Upper lobe of left lung (tissue), 6 donors: ENCODE results near the gene MAP3K12. TPM values are rescaled to one million over a fixed set of nuclear protein-coding genes. Genes with fewer than 3 reads are reported as not detected.

Experiments used
- ATAC-seq, 2 donors: fragments of 200-7000 bp; cut with Tn5 transposase; one replicate each; pipeline ENCODE4 v1.9.1; 2022; ENCODE audit warnings: mild to moderate bottlenecking in 2 of 2, moderate library complexity in 2 of 2; ENCODE audit not compliant: low FRiP score in 2 of 2
- DNase-seq, 2 donors: peaks; one replicate each; pipeline ENCODE4 v3.0.0-alpha.2; 2019 to 2020
- H3K27ac ChIP-seq, 4 donors: fragments of 200-600 bp; sonication (generic); one replicate each; pipeline ENCODE4 v1.5.1; 2016 to 2019
- H3K27me3 ChIP-seq, 4 donors: fragments of 200-600 bp; sonication (generic); one replicate each; pipeline ENCODE4 v1.5.1; 2017 to 2019
- H3K36me3 ChIP-seq, 4 donors: fragments of 200-600 bp; sonication (generic); one replicate each; pipeline ENCODE4 v1.5.1; 2016 to 2019
- H3K4me1 ChIP-seq, 4 donors: fragments of 200-600 bp; sonication (generic); one replicate each; pipeline ENCODE4 v1.5.1; 2018 to 2019
- H3K4me3 ChIP-seq, 4 donors: fragments of 200-600 bp; sonication (generic); one replicate each; pipeline ENCODE4 v1.5.1; 2017 to 2019; ENCODE audit warnings: mild to moderate bottlenecking in 2 of 4, moderate library complexity in 1 of 4
- H3K9me3 ChIP-seq, 4 donors: fragments of 200-600 bp; sonication (generic); one replicate each; pipeline ENCODE4 v1.5.1; 2018 to 2019
- CTCF ChIP-seq, 6 experiments: fragments of 450-650 bp in 4 of 6; fragments of 200-600 bp in 2 of 6; sonication (generic) in 2 of 6; IDR thresholded peaks; one replicate each; pipeline ENCODE4 v1.5.1; 2016 to 2019; ENCODE audit warnings: antibody characterized with exemption in 6 of 6
- EP300 ChIP-seq, 4 donors: sonication (generic); formaldehyde crosslinking; IDR thresholded peaks; one replicate each; pipeline ENCODE4 v1.5.1; 2017; ENCODE audit warnings: antibody characterized with exemption in 4 of 4, control low read depth in 2 of 4
- POLR2A ChIP-seq, 4 donors: fragments of 450-650 bp; IDR thresholded peaks; one replicate each; pipeline ENCODE4 v1.5.1; 2016 to 2017; ENCODE audit warnings: antibody characterized with exemption in 4 of 4, mild to moderate bottlenecking in 2 of 4
- POLR2AphosphoS5 ChIP-seq, 2 donors: sonication (generic); formaldehyde crosslinking; IDR thresholded peaks; one replicate each; pipeline ENCODE4 v1.5.1; 2017; ENCODE audit warnings: antibody characterized with exemption in 2 of 2
- WGBS, 2 donors: methylation state at CpG; one replicate each; pipeline ENCODE4 v1.1.5; 2017 to 2018; 5-methylcytosine and 5-hydroxymethylcytosine counted together
- total RNA-seq, 6 donors: library from RNA; depleted of rRNA in 4 of 6; stranded (reverse); fragments of >200 nt in 4 of 6; gene quantifications; one replicate each; pipeline versions ENCODE4 v1.1.0 to v1.2.1, GENCODE V29; 2016 to 2021
- donor health status: DM: no; HTN: no; CAD: no; lungs with moderate emphysema.
- donor health status: DM: no; HTN: yes; CAD: no; lungs with severe emphysema.

Gene MAP3K12
- total RNA-seq, 6 donors from 2014 or later: 9.6 to 87.0 (median 17.4) TPM

- 90 to 95% methylated on average over 4 of the region's 4 CpGs for WGBS, 2 donors
- DNase-seq (no peak), ATAC-seq (no peak)
- TF ChIP-seq EP300 (IDR thresholded peaks at IDR 0.05) (no peak), POLR2A (IDR thresholded peaks at IDR 0.05) (no peak), POLR2AphosphoS5 (IDR thresholded peaks at IDR 0.05) (no peak), CTCF (IDR thresholded peaks at IDR 0.05) (no peak)
- H3K4me1 ChIP-seq: no peaks in the 10 kb centered on the region
- H3K4me3 ChIP-seq: no peak overlapping the region
- peaks cover 24 to 98% (median 76%) of the 10 kb centered on the region in 4 donors for H3K36me3 ChIP-seq
- H3K27me3 ChIP-seq: no peaks in the 10 kb centered on the region
- H3K9me3 ChIP-seq: no peaks in the 10 kb centered on the region
- H3K27ac ChIP-seq: no peak overlapping the region
Measured at GRCh38 chr12:53530920-53531319, 31.7 kb upstream of the MAP3K12 start.

GRCh38 chr12:53530061-53530460 lies 30.8 kb upstream of the MAP3K12 start:
- Histone ChIP-seq H3K9me3 (no peaks in the 10 kb centered on the region), H3K4me3 (no peak overlapping the region), H3K27ac (no peak overlapping the region), H3K27me3 (no peaks in the 10 kb centered on the region), H3K36me3 (peaks cover 30 to 98% (median 72%) of the 10 kb centered on the region in 4 donors), H3K4me1 (no peaks in the 10 kb centered on the region)
- 72 to 76% methylated on average over 2 of the region's 2 CpGs for WGBS, 2 donors
- TF ChIP-seq POLR2A (IDR thresholded peaks at IDR 0.05) (no peak), POLR2AphosphoS5 (IDR thresholded peaks at IDR 0.05) (no peak), EP300 (IDR thresholded peaks at IDR 0.05) (no peak), CTCF (IDR thresholded peaks at IDR 0.05) (no peak)
- ATAC-seq (no peak), DNase-seq (no peak)

DNA sequence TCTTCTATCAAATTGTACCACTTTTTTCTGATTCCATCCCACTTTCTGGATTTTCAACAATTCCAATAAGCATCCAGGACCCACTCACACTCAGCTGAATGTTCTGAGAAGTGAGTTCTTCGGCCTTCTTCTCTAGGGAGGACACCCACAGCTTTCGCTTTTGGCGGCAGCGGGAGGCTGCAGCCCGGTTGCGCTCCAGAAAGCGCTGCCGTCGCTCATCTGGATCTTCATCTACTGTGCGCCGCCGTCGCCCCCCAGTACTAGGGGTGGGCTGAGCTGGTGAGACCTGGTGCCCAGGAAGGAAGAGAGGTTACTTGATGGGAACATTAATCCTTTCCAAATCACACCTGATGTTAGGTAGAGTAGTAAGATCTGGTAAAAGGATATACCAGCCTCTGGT lies 25.2 kb upstream of the MAP3K12 start:
- no peak for TF ChIP-seq CTCF (IDR thresholded peaks at IDR 0.05)
- TF ChIP-seq POLR2A (IDR thresholded peaks at IDR 0.05): no peak
- no peak for TF ChIP-seq POLR2AphosphoS5 (IDR thresholded peaks at IDR 0.05)
- TF ChIP-seq EP300 (IDR thresholded peaks at IDR 0.05): no peak
- Histone ChIP-seq H3K27me3 (no peaks in the 10 kb centered on the region), H3K9me3 (no peaks in the 10 kb centered on the region), H3K4me1 (no peaks in the 10 kb centered on the region), H3K36me3 (peaks cover 38 to 100% (median 71%) of the 10 kb centered on the region in 4 donors), H3K27ac (no peak overlapping the region), H3K4me3 (no peak overlapping the region)
- DNase-seq (no peak), ATAC-seq (no peak)
- 97% methylated on average over 13 of the region's 13 CpGs for WGBS, 2 donors

GRCh38 chr12:53523131-53523530 lies 23.9 kb upstream of the MAP3K12 start:
- H3K27ac ChIP-seq: no peak overlapping the region
- H3K36me3 ChIP-seq: peaks cover 38 to 99% (median 69%) of the 10 kb centered on the region in 4 donors
- no peak overlapping the region for H3K4me3 ChIP-seq
- ATAC-seq (no peak), DNase-seq (no peak)
- peaks cover 0 to 3% (median 0%) of the 10 kb centered on the region in 4 donors for H3K4me1 ChIP-seq
- WGBS, 2 donors: 92 to 95% methylated on average over 3 of the region's 3 CpGs
- no peaks in the 10 kb centered on the region for H3K27me3 ChIP-seq
- H3K9me3 ChIP-seq: no peaks in the 10 kb centered on the region
- TF ChIP-seq POLR2AphosphoS5 (IDR thresholded peaks at IDR 0.05): no peak
- TF ChIP-seq EP300 (IDR thresholded peaks at IDR 0.05): no peak
- TF ChIP-seq CTCF (IDR thresholded peaks at IDR 0.05): no peak
- no peak for TF ChIP-seq POLR2A (IDR thresholded peaks at IDR 0.05)

DNA sequence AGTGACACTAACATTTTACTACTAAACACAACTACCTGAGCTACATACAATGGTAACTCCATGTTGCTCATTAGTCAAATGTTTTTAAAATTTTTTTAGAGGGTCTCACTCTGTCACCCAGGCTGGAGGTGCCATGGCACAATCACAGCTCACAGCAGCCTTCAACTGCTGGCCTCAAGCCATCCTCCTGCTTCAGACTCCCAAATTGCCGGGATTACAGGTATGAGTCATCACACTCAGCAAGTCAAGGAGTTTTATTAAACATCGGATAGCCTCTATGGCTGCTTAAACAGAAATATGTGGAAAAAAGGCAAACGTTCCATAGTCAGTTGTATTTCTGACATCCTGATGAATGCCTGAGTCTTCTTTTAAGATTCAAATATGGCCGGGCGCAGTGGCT lies 19.1 kb upstream of the MAP3K12 start:
- no peak for TF ChIP-seq CTCF (IDR thresholded peaks at IDR 0.05)
- TF ChIP-seq EP300 (IDR thresholded peaks at IDR 0.05): no peak
- TF ChIP-seq POLR2A (IDR thresholded peaks at IDR 0.05): no peak
- TF ChIP-seq POLR2AphosphoS5 (IDR thresholded peaks at IDR 0.05): no peak

More for the DNA sequence above, 19.1 kb upstream of the MAP3K12 start:
- Histone ChIP-seq H3K4me3 (no peak overlapping the region), H3K4me1 (peaks cover 0 to 25% (median 9%) of the 10 kb centered on the region in 4 donors), H3K27ac (peak overlapping the region in 2 of 4 donors; percentile 1 to 10), H3K27me3 (no peaks in the 10 kb centered on the region), H3K9me3 (no peaks in the 10 kb centered on the region), H3K36me3 (peaks cover 37 to 99% (median 74%) of the 10 kb centered on the region in 4 donors)
- 74 to 85% methylated on average over 5 of the region's 5 CpGs for WGBS, 2 donors
- DNase-seq: peak in 1 of 2 donors; percentile 64
- no peak for ATAC-seq
